Measurements from ENCODE around the gene UBR2. TPM values are rescaled to one million over a fixed set of nuclear protein-coding genes. Genes with fewer than 3 reads are reported as not detected.

The UBR2 gene
- total and polyA plus RNA-seq, 2 of the 13 experiments (the other 11 are each of a cell fraction or from before 2014, with no cell fraction given): 17.6 to 29.3 TPM

DNA sequence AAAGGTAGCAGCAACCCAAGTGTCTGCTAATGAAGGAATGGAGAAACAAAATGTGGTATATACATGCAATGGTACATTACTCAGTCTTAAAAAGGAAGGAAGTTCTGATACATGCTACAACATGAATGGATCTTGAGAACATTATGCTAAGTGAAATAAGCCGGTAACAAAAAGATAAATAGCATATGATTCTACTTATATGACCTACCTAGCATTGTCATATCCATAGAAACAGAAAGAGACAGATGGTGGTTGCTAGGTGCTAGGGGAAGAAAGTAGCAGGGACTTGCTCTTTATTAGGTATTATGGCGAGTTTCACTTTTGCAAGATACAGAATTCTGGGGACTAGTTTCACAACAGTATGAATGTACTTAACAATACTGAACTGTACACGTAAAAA lies 46.6 kb downstream of the UBR2 start (continued):
- TF ChIP-seq HES4 (CRISPR knock-in tag; IDR thresholded peaks at IDR 0.05; ENCODE audit: borderline replicate concordance): no peak

GRCh38 chr6:42615518-42615917 lies 51.7 kb downstream of the UBR2 start:
- no peaks in the 10 kb centered on the region for H3K79me2 ChIP-seq (ENCODE audit: insufficient read depth, low read length)

More at GRCh38 chr6:42615518-42615917, 51.7 kb downstream of the UBR2 start:
- WGBS (ENCODE audit: low lambda C conversion rate): 100% methylated on average over 2 of the region's 2 CpGs
- H3K36me3 ChIP-seq (replicated peaks in 1 of 2; ENCODE audit: control insufficient read depth in 1 of 2, insufficient read depth in 2 of 2, low read length in 2 of 2): peaks cover 6 to 55% of the 10 kb centered on the region in 2 experiments
- no peak overlapping the region for H3K4me2 ChIP-seq (ENCODE audit: low read depth, low read length)
- intact Hi-C loops (cut with micrococcal nuclease; ENCODE audit: unreplicated experiment) (no loop called here), in situ Hi-C loops (cut with HindIII; ENCODE audit: extremely low pct_ligation_motif_present, low pct_unique_long_range_greater_than_20kb) (no loop called here)
- no peak overlapping the region for H2AFZ ChIP-seq (ENCODE audit: low read length)
- H3K9ac ChIP-seq (ENCODE audit: insufficient read depth, low read depth, low read length): no peak overlapping the region
- no peak overlapping the region for H3K27ac ChIP-seq (ENCODE audit: extremely low read length, insufficient read depth, low read length)
- TF ChIP-seq ZNF121 (CRISPR knock-in tag; IDR thresholded peaks at IDR 0.05) (peak; percentile 54), TCF7 (IDR thresholded peaks at IDR 0.05; ENCODE audit: low read depth) (no peak)
- TF ChIP-seq, protein P1, sequence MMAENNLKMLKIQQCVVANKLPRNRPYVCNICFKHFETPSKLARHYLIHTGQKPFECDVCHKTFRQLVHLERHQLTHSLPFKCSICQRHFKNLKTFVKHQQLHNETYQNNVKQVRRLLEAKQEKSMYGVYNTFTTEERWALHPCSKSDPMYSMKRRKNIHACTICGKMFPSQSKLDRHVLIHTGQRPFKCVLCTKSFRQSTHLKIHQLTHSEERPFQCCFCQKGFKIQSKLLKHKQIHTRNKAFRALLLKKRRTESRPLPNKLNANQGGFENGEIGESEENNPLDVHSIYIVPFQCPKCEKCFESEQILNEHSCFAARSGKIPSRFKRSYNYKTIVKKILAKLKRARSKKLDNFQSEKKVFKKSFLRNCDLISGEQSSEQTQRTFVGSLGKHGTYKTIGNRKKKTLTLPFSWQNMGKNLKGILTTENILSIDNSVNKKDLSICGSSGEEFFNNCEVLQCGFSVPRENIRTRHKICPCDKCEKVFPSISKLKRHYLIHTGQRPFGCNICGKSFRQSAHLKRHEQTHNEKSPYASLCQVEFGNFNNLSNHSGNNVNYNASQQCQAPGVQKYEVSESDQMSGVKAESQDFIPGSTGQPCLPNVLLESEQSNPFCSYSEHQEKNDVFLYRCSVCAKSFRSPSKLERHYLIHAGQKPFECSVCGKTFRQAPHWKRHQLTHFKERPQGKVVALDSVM (CRISPR knock-in tag; IDR thresholded peaks at IDR 0.05): peak; percentile 77; the same call in 1 of the 2 replicates
- TF ChIP-seq, protein P2, sequence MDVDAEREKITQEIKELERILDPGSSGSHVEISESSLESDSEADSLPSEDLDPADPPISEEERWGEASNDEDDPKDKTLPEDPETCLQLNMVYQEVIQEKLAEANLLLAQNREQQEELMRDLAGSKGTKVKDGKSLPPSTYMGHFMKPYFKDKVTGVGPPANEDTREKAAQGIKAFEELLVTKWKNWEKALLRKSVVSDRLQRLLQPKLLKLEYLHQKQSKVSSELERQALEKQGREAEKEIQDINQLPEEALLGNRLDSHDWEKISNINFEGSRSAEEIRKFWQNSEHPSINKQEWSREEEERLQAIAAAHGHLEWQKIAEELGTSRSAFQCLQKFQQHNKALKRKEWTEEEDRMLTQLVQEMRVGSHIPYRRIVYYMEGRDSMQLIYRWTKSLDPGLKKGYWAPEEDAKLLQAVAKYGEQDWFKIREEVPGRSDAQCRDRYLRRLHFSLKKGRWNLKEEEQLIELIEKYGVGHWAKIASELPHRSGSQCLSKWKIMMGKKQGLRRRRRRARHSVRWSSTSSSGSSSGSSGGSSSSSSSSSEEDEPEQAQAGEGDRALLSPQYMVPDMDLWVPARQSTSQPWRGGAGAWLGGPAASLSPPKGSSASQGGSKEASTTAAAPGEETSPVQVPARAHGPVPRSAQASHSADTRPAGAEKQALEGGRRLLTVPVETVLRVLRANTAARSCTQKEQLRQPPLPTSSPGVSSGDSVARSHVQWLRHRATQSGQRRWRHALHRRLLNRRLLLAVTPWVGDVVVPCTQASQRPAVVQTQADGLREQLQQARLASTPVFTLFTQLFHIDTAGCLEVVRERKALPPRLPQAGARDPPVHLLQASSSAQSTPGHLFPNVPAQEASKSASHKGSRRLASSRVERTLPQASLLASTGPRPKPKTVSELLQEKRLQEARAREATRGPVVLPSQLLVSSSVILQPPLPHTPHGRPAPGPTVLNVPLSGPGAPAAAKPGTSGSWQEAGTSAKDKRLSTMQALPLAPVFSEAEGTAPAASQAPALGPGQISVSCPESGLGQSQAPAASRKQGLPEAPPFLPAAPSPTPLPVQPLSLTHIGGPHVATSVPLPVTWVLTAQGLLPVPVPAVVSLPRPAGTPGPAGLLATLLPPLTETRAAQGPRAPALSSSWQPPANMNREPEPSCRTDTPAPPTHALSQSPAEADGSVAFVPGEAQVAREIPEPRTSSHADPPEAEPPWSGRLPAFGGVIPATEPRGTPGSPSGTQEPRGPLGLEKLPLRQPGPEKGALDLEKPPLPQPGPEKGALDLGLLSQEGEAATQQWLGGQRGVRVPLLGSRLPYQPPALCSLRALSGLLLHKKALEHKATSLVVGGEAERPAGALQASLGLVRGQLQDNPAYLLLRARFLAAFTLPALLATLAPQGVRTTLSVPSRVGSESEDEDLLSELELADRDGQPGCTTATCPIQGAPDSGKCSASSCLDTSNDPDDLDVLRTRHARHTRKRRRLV (CRISPR knock-in tag; IDR thresholded peaks at IDR 0.05): no peak
- no peaks in the 10 kb centered on the region for H3K9me3 ChIP-seq (ENCODE audit: low read length)
- H3K4me1 ChIP-seq (ENCODE audit: insufficient read depth, low read length): no peaks in the 10 kb centered on the region
- no peaks in the 10 kb centered on the region for H3K27me3 ChIP-seq (ENCODE audit: control insufficient read depth in 1 of 2, insufficient read depth in 2 of 2, low read length in 2 of 2)
- FAIRE-seq (no peak), ATAC-seq (no peak), DNase-seq (ENCODE audit: low spot score) (no peak)
- no TSS peak for BruUV-seq (replicated peaks)
- ChIA-PET CTCF (ENCODE audit: low intra/inter-chr PET ratio, low total read pairs) (no interaction called here), POLR2A (no interaction called here)
- no peaks in the 10 kb centered on the region for H4K20me1 ChIP-seq (ENCODE audit: insufficient read depth, low read length)
- H3K4me3 ChIP-seq (replicated peaks in 1 of 3; ENCODE audit: insufficient read depth in 1 of 3, low read depth in 2 of 3, low read length in 3 of 3): no peak overlapping the region
